ENCODE results near the gene LRCH1.
A peak's percentile ranks its signal among the peaks of the same experiment; 100 is the strongest.

Gene LRCH1

DNA sequence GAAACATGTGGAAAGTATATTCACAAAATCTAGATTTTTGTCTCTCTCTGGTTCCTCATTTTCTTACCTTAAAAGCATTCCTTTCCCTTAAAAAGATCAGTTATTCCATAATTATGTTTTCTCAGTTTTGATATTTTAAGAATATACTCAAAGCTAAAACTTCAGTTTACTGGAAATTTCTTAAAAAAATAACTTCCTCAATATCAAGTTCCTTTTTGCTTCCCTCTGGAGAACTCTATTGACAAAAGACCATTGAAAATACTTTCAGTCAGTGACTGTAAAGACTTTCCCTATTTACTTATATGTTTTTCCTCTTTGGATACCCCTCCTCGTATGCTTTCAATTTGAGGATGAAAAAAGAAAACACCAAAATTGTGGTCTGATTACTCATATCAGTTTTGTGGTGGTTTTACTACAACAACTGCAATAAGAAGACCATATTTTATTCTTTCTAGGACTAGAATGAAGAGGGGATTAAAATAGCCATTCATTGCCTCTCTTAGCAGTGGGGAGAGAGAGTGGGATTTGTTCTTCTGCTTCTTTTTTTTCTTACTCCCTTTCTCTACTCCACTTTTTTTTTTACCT lies 130.8 kb downstream of the LRCH1 start:
- no peak for ATAC-seq (replicated peaks; ENCODE audit: extremely low read depth, poor library complexity, severe bottlenecking)
- peaks cover 10% of the 10 kb centered on the region for H3K36me3 Mint-ChIP-seq (ENCODE audit: insufficient read depth)
- H3K27me3 Mint-ChIP-seq = no peaks in the 10 kb centered on the region
- no peaks in the 10 kb centered on the region for H3K9me3 Mint-ChIP-seq
- peaks cover 12% of the 10 kb centered on the region for H3K4me1 Mint-ChIP-seq
- H3K4me3 Mint-ChIP-seq = no peak overlapping the region
- H3K27ac Mint-ChIP-seq (ENCODE audit: low read depth) = peak overlapping the region; percentile 63
- no peak for DNase-seq (ENCODE audit: low spot score in 2 of 2)

DNA sequence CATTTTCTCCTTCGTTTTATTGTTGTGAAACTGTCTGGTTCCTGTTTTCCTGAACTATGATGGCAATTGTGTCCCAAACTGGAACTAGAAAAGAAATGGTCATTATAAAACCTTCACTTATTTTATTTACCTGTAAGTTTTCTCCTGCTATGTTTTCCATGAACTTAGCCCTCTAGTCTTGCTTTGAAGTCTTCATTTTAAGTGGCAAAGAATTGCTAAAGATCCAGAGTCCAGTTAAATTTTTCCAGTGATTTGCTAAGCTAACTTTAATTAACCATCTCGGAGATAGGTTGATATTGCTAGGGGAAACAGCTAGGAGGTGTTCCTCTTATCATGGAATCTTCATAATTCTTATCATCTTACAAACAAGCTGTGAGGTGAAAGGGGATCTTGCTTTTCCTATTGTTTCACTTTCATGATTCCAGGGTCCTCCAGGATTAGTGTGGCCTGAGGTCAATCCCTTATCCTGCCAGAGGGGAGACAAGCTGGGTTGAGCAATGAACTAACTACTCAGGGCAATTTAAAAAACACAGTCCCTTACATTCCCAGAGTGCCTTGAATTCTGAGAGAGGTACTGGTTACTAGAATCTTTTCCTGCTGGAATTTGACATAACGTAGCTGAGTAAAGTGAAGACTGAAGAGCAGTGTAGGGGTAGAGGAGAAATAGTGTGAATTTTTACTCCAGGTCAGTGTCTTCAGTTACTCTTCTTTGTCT lies 131.5 kb downstream of the LRCH1 start:
- Mint-ChIP-seq H3K27ac (ENCODE audit: low read depth) (peak overlapping the region; percentile 63), H3K36me3 (ENCODE audit: insufficient read depth) (peaks cover 10% of the 10 kb centered on the region), H3K4me1 (peaks cover 12% of the 10 kb centered on the region), H3K9me3 (no peaks in the 10 kb centered on the region), H3K4me3 (no peak overlapping the region), H3K27me3 (no peaks in the 10 kb centered on the region)
- no peak for ATAC-seq (replicated peaks; ENCODE audit: extremely low read depth, poor library complexity, severe bottlenecking)
- no peak for DNase-seq (ENCODE audit: low spot score in 2 of 2)

DNA sequence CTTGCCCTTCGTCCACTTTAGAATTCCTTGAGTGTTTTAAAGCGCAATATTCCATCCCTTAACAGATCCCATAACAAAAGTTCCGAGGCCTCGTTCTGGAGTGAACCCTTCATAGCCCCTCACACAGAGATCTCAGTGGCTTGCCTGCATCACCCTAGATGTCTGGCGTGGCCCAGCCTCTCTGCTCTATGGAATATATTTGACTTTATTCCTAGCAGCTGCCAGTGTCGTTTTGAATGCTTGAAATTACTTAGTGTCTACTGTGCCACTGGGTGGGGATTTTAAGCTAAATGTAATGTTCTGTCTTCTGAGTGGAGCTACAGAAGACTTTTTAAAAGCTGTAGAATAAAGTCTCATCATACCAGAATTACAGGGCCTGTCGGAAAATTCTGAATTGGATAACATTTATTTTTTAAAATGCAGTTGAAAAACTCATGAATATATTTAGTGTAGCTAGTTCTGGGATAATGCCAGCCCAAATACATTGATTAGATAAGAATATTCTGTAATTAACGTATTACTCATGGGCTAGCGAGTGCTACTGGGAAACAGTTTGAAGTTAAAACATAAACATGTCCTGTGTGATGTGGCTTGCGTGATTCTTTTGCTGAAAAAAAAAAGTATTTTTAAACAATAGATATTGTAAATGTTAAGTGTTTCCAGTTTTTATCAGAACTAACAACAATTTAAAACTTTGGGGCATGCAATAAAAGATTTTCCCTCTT lies 132.2 kb downstream of the LRCH1 start:
- H3K27ac Mint-ChIP-seq (ENCODE audit: low read depth) = no peak overlapping the region

DNA sequence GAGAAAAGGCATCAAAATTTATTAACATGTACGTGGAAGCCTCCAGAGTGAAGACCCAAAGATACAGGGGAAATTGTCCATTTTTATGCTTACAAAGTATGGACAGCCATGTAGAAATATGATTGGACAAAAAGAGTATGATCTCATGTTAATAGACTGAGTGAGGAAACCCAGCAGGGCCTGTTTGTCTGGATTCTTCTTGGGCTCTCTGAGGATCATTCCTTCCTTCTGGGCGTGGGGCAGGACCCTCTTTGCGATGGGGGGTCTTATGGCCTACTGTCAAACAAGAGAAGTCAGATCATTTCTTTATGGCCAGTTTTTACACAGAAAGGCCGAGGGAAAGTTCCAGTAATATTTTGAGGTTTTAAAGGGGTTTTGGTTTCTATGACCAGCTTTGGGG lies 133.2 kb downstream of the LRCH1 start:
- H3K36me3 Mint-ChIP-seq (ENCODE audit: insufficient read depth) = peaks cover 10% of the 10 kb centered on the region
- H3K27ac Mint-ChIP-seq (ENCODE audit: low read depth) = no peak overlapping the region
- H3K4me1 Mint-ChIP-seq = peaks cover 12% of the 10 kb centered on the region
- no peak overlapping the region for H3K4me3 Mint-ChIP-seq
- DNase-seq (ENCODE audit: low spot score in 2 of 2) (no peak), ATAC-seq (replicated peaks; ENCODE audit: extremely low read depth, poor library complexity, severe bottlenecking) (no peak)
- H3K9me3 Mint-ChIP-seq = no peaks in the 10 kb centered on the region
- H3K27me3 Mint-ChIP-seq = no peaks in the 10 kb centered on the region

More for the DNA sequence above, 132.2 kb downstream of the LRCH1 start:
- no peak for ATAC-seq (replicated peaks; ENCODE audit: extremely low read depth, poor library complexity, severe bottlenecking)
- no peaks in the 10 kb centered on the region for H3K27me3 Mint-ChIP-seq
- no peak overlapping the region for H3K4me3 Mint-ChIP-seq
- H3K9me3 Mint-ChIP-seq = no peaks in the 10 kb centered on the region
- peaks cover 10% of the 10 kb centered on the region for H3K36me3 Mint-ChIP-seq (ENCODE audit: insufficient read depth)
- peaks cover 12% of the 10 kb centered on the region for H3K4me1 Mint-ChIP-seq
- no peak for DNase-seq (ENCODE audit: low spot score in 2 of 2)

DNA sequence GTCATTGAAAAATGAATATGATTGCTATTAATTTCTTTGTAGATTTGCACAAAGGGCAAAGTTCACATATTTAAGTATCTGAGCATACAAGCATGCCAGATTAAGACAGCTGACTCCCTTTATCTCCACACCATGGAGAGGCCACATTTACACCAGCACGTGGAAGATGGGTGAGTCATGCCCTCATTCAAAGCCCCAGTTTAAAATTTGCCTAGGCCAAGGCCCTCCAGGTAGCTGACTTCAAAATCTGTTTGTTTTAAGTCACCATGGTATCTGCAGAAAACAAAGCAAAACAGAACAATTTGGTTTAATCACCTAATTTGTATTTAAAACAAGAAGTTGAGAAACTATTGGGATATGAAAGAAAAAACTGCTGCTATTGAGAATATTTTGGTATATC lies 134.8 kb downstream of the LRCH1 start:
- H3K36me3 Mint-ChIP-seq (ENCODE audit: insufficient read depth) = peaks cover 9% of the 10 kb centered on the region
- H3K4me1 Mint-ChIP-seq = peaks cover 12% of the 10 kb centered on the region
- H3K27ac Mint-ChIP-seq (ENCODE audit: low read depth) = no peak overlapping the region
- no peaks in the 10 kb centered on the region for H3K9me3 Mint-ChIP-seq
- no peak for DNase-seq (ENCODE audit: low spot score in 2 of 2)
- no peaks in the 10 kb centered on the region for H3K27me3 Mint-ChIP-seq
- peak; percentile 43 for ATAC-seq (replicated peaks; ENCODE audit: extremely low read depth, poor library complexity, severe bottlenecking)
- no peak overlapping the region for H3K4me3 Mint-ChIP-seq

DNA sequence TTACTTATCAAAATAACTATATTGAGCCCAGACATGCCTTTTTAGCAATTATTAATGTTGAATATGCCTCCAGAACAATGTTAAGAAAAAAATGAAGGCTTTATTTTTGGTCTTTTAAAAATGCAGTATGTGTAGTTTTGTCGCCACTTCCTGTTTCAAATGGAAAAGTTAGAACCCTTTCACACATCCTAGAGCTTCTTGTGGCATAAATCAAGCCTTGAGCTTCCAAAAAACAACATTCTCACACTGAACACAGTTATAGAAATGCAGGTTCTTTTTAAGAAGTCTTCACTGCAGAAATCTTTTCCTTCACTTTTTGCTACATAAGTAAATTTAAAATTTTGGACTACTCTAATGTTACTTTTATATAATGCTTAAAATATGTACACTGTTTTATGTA lies 135.3 kb downstream of the LRCH1 start:
- Mint-ChIP-seq H3K9me3 (no peaks in the 10 kb centered on the region), H3K27me3 (no peaks in the 10 kb centered on the region), H3K4me3 (no peak overlapping the region), H3K27ac (ENCODE audit: low read depth) (no peak overlapping the region), H3K36me3 (ENCODE audit: insufficient read depth) (peaks cover 13% of the 10 kb centered on the region), H3K4me1 (peaks cover 12% of the 10 kb centered on the region)
- DNase-seq (ENCODE audit: low spot score in 2 of 2) (no peak), ATAC-seq (replicated peaks; ENCODE audit: extremely low read depth, poor library complexity, severe bottlenecking) (no peak)

DNA sequence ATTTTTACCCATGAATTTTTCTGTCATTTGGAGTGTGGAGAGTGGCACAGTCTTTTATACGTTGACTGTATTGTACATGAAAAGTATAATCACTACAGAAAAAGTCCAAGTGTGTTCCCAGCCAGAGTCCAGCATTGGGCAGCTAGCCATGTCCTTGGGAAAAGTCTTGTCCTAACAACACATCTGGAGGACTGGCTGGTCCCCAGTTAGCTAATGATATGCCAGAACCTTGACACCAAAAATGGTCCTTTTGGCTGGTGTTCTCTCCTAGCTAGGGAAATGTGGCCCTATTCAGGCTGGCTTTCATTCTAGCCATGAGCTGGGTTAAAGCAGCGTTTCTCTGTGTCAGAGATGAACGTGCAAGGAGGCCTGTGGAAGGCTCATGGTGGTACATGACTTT lies 145.0 kb downstream of the LRCH1 start:
- no peaks in the 10 kb centered on the region for H3K27me3 Mint-ChIP-seq
- H3K36me3 Mint-ChIP-seq (ENCODE audit: insufficient read depth) = peaks cover 33% of the 10 kb centered on the region
- H3K27ac Mint-ChIP-seq (ENCODE audit: low read depth) = no peak overlapping the region
- ATAC-seq (replicated peaks; ENCODE audit: extremely low read depth, poor library complexity, severe bottlenecking) (no peak), DNase-seq (ENCODE audit: low spot score in 2 of 2) (no peak)
- H3K9me3 Mint-ChIP-seq = no peaks in the 10 kb centered on the region
- H3K4me3 Mint-ChIP-seq = no peak overlapping the region
- no peaks in the 10 kb centered on the region for H3K4me1 Mint-ChIP-seq

DNA sequence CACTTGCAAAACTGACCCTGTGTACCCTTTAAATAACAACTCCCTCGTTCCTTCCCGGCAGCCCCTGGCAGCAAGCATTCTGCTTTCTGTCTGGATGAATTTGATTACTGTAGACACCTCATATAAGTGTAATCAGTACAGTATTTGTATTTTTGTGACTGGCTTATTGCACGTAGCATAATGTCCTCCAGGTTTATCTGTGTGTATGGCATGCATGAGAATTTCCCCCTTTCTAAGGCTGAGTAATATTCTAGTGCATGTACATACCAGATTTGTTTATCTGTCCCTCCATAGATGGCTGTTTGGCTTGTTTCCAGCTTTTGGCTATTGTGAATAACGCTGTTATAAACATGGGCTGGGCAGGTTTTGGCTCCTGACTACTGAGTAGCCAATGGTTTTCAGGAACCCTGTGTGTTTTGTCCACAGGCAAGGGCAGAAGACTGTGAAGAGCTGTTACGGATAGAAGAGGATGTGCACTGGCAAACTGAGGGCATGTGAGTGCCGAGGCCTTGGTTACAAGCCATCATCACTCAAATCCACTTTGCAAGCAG lies 146.0 kb downstream of the LRCH1 start:
- H3K27ac Mint-ChIP-seq (ENCODE audit: low read depth) = no peak overlapping the region
- H3K27me3 Mint-ChIP-seq = no peaks in the 10 kb centered on the region
- no peaks in the 10 kb centered on the region for H3K9me3 Mint-ChIP-seq
- no peaks in the 10 kb centered on the region for H3K4me1 Mint-ChIP-seq
- DNase-seq (ENCODE audit: low spot score in 2 of 2) = no peak
- H3K36me3 Mint-ChIP-seq (ENCODE audit: insufficient read depth) = peaks cover 34% of the 10 kb centered on the region
- H3K4me3 Mint-ChIP-seq = no peak overlapping the region
- ATAC-seq (replicated peaks; ENCODE audit: extremely low read depth, poor library complexity, severe bottlenecking) = no peak

DNA sequence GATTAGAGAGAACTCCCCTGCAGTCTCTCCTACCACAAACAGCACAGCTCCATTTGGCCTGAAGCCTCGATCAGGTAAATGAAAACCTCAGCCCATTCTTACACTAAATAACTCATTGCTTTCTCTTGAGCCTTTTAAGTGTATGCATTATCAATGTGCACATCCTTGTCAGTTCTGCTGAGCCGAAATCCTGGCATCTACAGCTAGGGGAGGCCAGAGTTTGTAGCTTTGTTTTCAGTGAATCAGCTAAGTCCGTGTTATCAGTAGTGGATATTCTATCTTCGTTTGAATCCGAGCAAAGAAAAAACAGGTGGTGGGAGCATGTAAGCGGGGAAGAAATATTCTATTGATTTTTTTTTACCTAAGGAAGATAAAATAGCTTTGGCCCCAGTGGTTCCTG lies 159.6 kb downstream of the LRCH1 start:
- Mint-ChIP-seq H3K4me1 (peaks cover 4% of the 10 kb centered on the region), H3K27me3 (no peaks in the 10 kb centered on the region), H3K4me3 (no peak overlapping the region), H3K9me3 (no peaks in the 10 kb centered on the region), H3K36me3 (ENCODE audit: insufficient read depth) (peaks cover 13% of the 10 kb centered on the region), H3K27ac (ENCODE audit: low read depth) (no peak overlapping the region)
- DNase-seq (ENCODE audit: low spot score in 2 of 2) (no peak), ATAC-seq (replicated peaks; ENCODE audit: extremely low read depth, poor library complexity, severe bottlenecking) (no peak)

DNA sequence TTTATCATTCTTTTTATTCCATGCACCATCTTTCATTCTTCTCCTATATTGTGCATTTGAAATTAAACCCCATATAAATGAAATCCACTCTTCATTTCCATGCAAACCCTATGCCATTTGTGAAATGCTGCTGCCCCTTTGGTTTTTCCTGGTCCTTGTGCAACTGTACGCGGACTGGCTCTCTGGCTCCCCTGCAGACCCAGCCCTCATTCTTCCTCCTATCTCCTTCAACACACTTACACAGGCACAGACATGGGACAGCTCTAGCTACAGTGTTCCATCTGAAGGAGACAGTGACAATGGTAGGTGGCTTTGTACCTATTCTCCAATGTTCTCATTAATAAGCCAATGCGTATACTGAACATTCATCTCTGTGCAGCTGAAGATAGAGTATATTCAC lies 162.4 kb downstream of the LRCH1 start:
- Mint-ChIP-seq H3K4me1 (peaks cover 4% of the 10 kb centered on the region), H3K9me3 (no peaks in the 10 kb centered on the region), H3K36me3 (ENCODE audit: insufficient read depth) (peaks cover 8% of the 10 kb centered on the region), H3K4me3 (no peak overlapping the region), H3K27ac (ENCODE audit: low read depth) (no peak overlapping the region), H3K27me3 (no peaks in the 10 kb centered on the region)
- ATAC-seq (replicated peaks; ENCODE audit: extremely low read depth, poor library complexity, severe bottlenecking) (no peak), DNase-seq (ENCODE audit: low spot score in 2 of 2) (no peak)

DNA sequence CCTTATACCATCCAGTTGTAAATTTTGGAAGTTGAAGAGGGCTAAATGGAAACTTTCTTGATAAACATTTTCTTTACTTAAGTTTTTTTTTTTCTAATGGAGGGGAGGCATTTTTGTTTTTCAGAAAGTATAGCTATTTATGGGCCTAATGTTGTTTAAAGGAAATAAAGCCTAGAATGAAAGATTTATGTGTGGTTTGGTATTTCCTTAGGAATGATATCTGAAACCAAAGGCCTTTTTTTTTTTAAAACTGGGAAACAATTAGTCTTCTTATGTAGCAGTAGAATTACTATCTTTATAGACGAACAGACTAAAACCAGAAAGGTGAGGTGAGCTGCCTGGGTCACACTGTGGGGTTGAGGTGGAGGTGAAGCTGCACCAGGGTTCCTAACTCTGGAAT lies 163.9 kb downstream of the LRCH1 start:
- peaks cover 6% of the 10 kb centered on the region for H3K36me3 Mint-ChIP-seq (ENCODE audit: insufficient read depth)
- peaks cover 4% of the 10 kb centered on the region for H3K4me1 Mint-ChIP-seq
- no peak overlapping the region for H3K27ac Mint-ChIP-seq (ENCODE audit: low read depth)
- no peaks in the 10 kb centered on the region for H3K9me3 Mint-ChIP-seq
- no peaks in the 10 kb centered on the region for H3K27me3 Mint-ChIP-seq
- ATAC-seq (replicated peaks; ENCODE audit: extremely low read depth, poor library complexity, severe bottlenecking) (no peak), DNase-seq (ENCODE audit: low spot score in 2 of 2) (no peak)
- no peak overlapping the region for H3K4me3 Mint-ChIP-seq

DNA sequence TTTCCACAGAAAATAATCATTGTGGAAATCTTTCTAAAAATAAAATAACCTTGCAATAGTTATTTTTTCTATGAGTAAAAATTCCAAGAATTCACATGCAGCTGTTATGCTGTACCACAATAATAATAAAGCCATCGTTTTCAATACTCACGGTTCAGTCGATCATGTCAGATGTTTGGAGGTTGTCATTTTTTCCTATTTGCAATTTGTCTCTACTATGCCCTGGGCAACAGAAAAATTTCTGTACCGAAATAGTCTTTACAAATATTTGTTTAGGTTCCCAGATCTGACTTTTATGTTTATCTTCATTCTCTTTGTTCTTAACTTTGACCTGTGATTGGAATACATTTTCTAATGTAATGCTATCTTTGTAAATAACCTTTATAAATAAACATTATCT lies 164.3 kb downstream of the LRCH1 start:
- peaks cover 8% of the 10 kb centered on the region for H3K36me3 Mint-ChIP-seq (ENCODE audit: insufficient read depth)
- ATAC-seq (replicated peaks; ENCODE audit: extremely low read depth, poor library complexity, severe bottlenecking) = no peak
- H3K27me3 Mint-ChIP-seq = no peaks in the 10 kb centered on the region
- H3K4me1 Mint-ChIP-seq = peaks cover 4% of the 10 kb centered on the region
- no peaks in the 10 kb centered on the region for H3K9me3 Mint-ChIP-seq
- H3K4me3 Mint-ChIP-seq = no peak overlapping the region
- H3K27ac Mint-ChIP-seq (ENCODE audit: low read depth) = no peak overlapping the region
- DNase-seq (ENCODE audit: low spot score in 2 of 2) = no peak

DNA sequence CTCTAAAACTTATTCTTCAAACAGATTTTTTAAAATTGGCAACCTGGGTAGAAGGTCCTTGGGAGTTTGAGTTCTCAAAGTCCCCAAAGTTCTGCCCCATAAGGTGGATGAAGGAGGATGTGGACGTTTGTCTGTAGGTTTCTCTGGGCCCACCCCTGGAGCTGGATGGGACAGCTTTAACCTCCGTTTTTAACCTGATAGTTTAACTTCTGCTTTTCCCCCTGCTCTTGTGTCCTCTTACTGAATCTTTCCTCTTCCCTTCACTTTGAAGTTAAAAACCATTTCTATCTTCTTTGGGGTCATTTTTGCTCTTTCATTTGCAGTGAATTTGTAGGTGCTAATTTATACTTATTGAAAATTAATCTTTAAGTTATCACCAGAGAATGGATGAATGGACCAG lies 164.9 kb downstream of the LRCH1 start:
- Mint-ChIP-seq H3K27ac (ENCODE audit: low read depth) (no peak overlapping the region), H3K4me1 (peaks cover 4% of the 10 kb centered on the region), H3K4me3 (no peak overlapping the region), H3K36me3 (ENCODE audit: insufficient read depth) (peaks cover 8% of the 10 kb centered on the region), H3K27me3 (no peaks in the 10 kb centered on the region), H3K9me3 (no peaks in the 10 kb centered on the region)
- DNase-seq (ENCODE audit: low spot score in 2 of 2) (no peak), ATAC-seq (replicated peaks; ENCODE audit: extremely low read depth, poor library complexity, severe bottlenecking) (no peak)

Measured in central memory CD8-positive, alpha-beta T cell (primary cell).